Adipocyte (in vitro differentiated cells): ENCODE measurements around the gene LRRC37B.
A peak's percentile ranks its signal among the peaks of the same experiment; 100 is the strongest.
"Not testable (repeated sequence)": the region's sequence is repeated elsewhere in the genome, so short reads cannot be mapped to it uniquely, and the experiment has no call there.

ENCODE experiments used
- DNase-seq: peaks from one replicate; pipeline ENCODE4 v3.0.0-alpha.2; 2015; ENCODE audit warnings: low read depth
- H3K27me3 ChIP-seq: replicated peaks from 2 replicates; pipeline ENCODE4 v1.7.0; 2013; ENCODE audit warnings: mild to moderate bottlenecking, low read length, moderate library complexity; ENCODE audit not compliant: control insufficient read depth, insufficient read depth
- H3K36me3 ChIP-seq: 2 replicates; pipeline ENCODE4 v1.7.0; 2013; ENCODE audit warnings: low read length, mild to moderate bottlenecking, moderate library complexity; ENCODE audit not compliant: control insufficient read depth, insufficient read depth, severe bottlenecking
- H3K4me1 ChIP-seq: 2 replicates; pipeline ENCODE4 v1.7.0; 2013; ENCODE audit warnings: mild to moderate bottlenecking, low read length, moderate library complexity; ENCODE audit not compliant: control insufficient read depth, insufficient read depth
- H3K4me3 ChIP-seq: 2 replicates; pipeline ENCODE4 v1.7.0; 2013; ENCODE audit warnings: mild to moderate bottlenecking, low read length, moderate library complexity
- H3K9ac ChIP-seq: 2 replicates; pipeline ENCODE4 v1.7.0; 2013; ENCODE audit warnings: mild to moderate bottlenecking, low read length, moderate library complexity
- H3K9me3 ChIP-seq: 2 replicates; pipeline ENCODE4 v1.7.0; 2013; ENCODE audit warnings: mild to moderate bottlenecking, low read length, moderate library complexity; ENCODE audit not compliant: control insufficient read depth

Gene LRRC37B

DNA sequence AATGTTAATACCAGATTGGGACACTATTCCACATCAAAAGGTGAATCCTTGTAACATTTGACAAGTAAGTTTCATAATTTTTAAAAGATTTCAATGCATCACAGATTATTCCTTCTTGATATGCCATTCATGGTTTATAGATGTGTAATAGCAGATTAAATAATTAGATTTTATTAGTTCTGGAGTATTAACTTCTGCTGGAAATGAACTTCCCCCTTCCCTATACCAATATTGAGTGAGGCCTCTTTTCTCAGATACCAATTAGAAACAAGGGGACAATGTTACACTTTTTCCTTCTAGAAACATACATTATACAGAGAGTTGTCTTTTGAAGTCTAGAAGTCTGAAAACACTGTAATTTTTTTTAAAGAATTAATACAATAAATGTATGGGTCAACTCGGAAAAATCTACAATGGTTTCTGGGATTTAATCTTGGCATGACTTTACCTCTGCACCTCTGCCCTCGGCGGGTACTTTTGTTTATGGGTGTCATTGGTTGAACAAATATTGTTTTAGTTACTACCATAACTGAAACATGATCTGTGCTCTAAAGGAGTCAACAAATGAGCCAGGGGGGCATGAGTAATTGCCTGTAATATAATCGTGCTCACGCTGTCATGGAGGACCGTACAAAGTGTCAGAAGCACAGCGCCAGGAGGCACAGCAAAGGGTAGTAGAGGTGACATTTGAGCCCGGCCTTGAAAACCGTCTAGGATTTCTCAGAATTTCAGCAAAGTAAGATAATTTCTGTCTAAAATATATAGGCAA is 8.2 kb downstream of the LRRC37B start:
- no peak overlapping the region for H3K4me3 ChIP-seq
- no peak overlapping the region for H3K9ac ChIP-seq
- no peaks in the 10 kb centered on the region for H3K36me3 ChIP-seq
- H3K9me3 ChIP-seq: no peaks in the 10 kb centered on the region
- peak; percentile 28 for DNase-seq
- no peaks in the 10 kb centered on the region for H3K27me3 ChIP-seq
- no peaks in the 10 kb centered on the region for H3K4me1 ChIP-seq

DNA sequence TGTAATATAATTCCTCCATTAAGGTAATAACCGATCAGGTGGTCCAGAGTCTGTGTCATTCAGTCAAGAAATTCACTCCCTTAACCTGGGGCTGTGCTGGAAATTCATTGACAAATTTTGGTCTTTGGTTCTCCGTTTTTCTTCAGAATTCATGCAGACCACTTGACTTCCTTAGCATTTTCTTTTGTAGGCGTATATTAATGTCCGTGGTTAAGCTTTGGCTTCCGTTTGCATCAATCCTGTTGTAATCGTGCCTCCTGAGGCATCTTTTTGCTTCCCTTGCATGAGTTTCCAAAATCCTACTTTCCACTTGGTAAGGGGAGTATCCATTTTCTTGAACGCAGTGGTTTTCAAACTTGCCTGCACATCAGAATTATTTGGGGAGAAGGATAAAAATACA is 9.0 kb downstream of the LRRC37B start:
- no peaks in the 10 kb centered on the region for H3K9me3 ChIP-seq
- no peak for DNase-seq

DNA sequence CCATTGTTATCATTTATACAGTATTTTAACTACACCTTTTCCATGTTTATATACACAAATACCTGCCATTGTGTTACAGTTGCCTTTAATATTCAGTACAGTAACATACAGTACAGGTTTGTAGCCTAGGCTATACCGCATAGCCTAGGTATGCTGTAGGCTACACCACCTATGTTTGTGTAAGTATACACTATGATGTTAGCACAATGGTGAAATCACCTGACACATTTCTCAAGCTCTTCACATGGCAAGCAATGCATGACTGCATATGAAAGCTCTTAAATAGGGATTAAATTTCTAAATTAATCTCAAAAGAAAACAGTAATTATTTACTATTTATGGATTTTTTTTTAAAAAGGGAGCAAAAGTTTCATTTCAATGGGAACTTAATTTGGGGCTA is 12.0 kb downstream of the LRRC37B start:
- no peak overlapping the region for H3K4me3 ChIP-seq
- H3K9ac ChIP-seq: no peak overlapping the region
- H3K9me3 ChIP-seq: no peaks in the 10 kb centered on the region
- no peaks in the 10 kb centered on the region for H3K27me3 ChIP-seq
- H3K4me1 ChIP-seq: no peaks in the 10 kb centered on the region
- no peaks in the 10 kb centered on the region for H3K36me3 ChIP-seq
- no peak for DNase-seq

More for the DNA sequence above, 9.0 kb downstream of the LRRC37B start:
- H3K36me3 ChIP-seq: no peaks in the 10 kb centered on the region
- no peaks in the 10 kb centered on the region for H3K27me3 ChIP-seq
- H3K4me1 ChIP-seq: no peaks in the 10 kb centered on the region
- H3K9ac ChIP-seq: no peak overlapping the region
- H3K4me3 ChIP-seq: no peak overlapping the region

DNA sequence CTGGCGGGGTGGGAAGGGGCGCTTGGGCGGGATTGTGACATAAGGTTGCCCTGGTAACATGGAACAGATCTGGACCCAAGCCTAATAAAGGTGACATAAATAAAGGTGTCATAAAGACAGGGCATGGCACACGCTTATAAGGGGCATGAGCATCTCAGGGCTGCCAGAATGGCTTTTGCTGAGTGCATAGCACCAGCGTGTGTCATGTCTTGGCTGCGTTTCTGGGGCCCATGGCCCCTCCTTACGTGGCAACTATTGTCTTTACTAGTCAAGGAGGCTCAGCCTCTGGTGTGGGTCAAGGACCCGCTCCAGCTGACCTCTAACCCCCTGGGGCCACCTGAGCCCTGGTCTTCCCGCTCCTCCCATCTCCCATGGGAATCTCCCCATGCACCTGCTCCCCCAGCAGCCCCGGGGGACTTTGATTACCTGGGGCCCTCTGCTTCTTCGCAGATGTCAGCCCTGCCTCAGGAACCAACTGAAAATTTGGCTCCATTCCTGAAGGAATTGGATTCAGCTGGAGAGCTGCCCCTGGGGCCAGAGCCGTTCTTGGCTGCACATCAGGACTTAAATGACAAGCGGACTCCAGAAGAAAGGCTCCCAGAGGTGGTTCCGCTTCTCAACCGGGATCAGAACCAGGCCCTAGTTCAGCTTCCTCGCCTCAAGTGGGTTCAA is 13.9 kb downstream of the LRRC37B start:
- no peaks in the 10 kb centered on the region for H3K9me3 ChIP-seq
- H3K9ac ChIP-seq: no peak overlapping the region
- no peaks in the 10 kb centered on the region for H3K27me3 ChIP-seq
- no peaks in the 10 kb centered on the region for H3K36me3 ChIP-seq
- H3K4me1 ChIP-seq: no peaks in the 10 kb centered on the region
- no peak overlapping the region for H3K4me3 ChIP-seq
- DNase-seq: no peak

DNA sequence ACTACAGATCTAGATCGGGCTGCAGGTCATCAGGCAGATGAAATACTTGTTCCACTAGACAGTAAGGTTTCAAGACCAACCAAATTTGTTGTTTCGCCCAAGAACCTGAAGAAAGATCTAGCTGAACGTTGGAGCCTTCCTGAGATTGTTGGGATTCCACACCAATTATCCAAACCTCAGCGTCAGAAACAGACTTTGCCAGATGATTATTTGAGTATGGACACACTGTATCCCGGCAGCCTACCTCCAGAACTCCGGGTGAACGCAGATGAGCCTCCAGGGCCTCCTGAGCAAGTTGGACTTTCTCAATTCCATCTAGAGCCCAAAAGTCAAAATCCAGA is 14.4 kb downstream of the LRRC37B start:
- Histone ChIP-seq H3K4me3 (no peak overlapping the region), H3K27me3 (no peaks in the 10 kb centered on the region), H3K36me3 (no peaks in the 10 kb centered on the region), H3K9ac (no peak overlapping the region), H3K9me3 (no peaks in the 10 kb centered on the region), H3K4me1 (no peaks in the 10 kb centered on the region)
- DNase-seq: no peak

DNA sequence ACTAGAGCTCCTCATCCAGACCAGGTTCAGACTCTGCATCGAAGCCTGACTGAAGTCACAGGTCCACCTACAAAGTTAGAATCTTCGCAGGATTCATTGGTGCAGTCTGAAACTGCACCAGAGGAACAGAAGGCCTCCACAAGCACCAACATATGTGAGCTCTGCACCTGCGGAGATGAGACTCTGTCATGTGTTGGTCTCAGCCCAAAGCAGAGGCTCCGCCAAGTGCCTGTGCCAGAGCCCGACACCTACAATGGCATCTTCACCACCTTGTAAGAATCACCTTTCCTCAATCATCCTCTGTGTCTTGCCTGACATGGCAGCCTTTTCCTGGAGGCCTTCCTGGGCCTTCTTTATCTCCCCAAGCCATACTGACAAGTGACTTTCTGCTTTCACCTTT is 15.4 kb downstream of the LRRC37B start:
- H3K27me3 ChIP-seq, H3K36me3 ChIP-seq, H3K9ac ChIP-seq, H3K4me3 ChIP-seq, DNase-seq, H3K9me3 ChIP-seq, H3K4me1 ChIP-seq: not testable (repeated sequence)

DNA sequence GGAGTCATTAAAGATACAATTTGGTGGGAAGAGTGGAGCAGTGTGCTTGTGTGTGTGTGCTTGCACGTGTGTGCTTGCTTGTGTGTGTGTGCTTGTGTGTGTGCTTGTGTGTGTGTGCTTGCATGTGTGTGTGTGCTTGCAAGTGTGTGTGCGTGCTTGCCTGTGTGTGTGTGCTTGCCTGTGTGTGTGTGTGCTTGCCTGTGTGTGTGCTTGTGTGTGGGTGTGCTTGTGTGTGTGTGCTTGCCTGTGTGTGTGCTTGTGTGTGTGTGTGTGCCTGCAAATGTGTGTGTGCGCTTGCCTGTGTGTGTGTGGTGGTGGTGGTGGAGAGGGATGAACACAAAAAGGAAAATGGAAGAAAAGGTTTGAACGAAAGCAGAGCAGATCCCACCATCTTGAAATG is 20.1 kb downstream of the LRRC37B start:
- H3K27me3 ChIP-seq, H3K4me1 ChIP-seq, H3K36me3 ChIP-seq, H3K9me3 ChIP-seq, H3K9ac ChIP-seq, DNase-seq, H3K4me3 ChIP-seq: not testable (repeated sequence)

DNA sequence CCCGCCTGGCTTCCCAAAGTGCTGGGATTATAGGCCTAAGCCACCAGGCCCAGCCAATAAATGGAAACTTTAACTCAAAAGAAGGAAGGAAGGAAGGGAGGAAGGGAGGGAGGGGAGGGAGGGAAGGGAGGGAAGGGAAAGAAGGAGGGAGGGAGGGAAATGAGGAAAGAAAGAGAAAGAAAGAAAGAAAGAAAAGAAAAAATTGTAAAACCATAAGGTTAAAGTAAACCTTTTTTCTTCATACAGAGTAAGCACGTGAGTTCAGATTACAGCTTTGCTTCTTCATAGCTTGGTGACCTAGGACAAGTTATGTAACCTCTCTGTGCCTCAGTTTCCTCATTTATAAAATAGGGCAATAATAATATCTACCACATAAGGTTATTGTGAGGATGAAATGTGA is 26.0 kb downstream of the LRRC37B start:
- Histone ChIP-seq H3K4me1 (no peaks in the 10 kb centered on the region), H3K9me3 (no peaks in the 10 kb centered on the region), H3K9ac (no peak overlapping the region), H3K27me3 (no peaks in the 10 kb centered on the region), H3K4me3 (no peak overlapping the region), H3K36me3 (peaks cover 19% of the 10 kb centered on the region)
- DNase-seq: no peak

DNA sequence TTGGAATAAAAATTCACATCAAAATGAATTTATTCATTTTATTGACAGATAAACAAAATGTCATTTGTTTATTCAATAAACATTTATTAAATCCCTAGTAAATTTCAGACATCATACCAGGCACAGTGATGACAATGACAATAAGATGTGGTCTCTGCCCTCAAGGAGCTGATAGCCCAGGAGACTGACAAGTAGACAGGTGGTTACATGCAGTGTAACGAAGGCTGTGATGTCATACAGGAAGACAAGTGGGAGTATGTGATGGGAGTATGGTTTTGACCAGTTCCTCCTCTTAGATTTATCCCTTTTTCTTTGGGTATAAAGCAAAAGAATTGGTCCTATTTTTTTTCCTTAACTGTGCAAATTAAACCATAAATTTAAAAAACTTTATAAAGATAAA is 26.6 kb downstream of the LRRC37B start:
- H3K4me1 ChIP-seq, H3K27me3 ChIP-seq, H3K9me3 ChIP-seq, H3K9ac ChIP-seq, DNase-seq, H3K4me3 ChIP-seq: not testable (repeated sequence)
- H3K36me3 ChIP-seq: peaks cover 19% of the 10 kb centered on the region

DNA sequence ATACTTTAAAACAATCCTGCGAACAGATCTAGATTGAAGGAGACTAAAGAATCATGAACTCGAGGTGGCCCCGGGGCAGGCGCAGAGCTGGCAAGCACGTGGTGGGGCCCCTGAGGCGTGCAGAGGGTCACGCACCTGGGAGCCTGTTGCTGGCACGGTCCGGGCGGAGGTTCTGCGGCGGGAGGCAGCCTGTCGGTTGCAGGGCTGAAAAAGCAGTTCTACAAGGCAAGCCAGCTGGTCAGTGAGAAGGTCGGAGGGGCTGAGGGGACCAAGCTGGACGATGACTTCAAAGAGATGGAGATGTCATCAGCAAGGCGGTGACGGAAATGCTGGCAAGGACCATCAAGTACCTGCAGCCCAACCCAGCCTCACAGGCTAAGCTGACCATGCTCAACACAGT is 33.1 kb downstream of the LRRC37B start:
- not testable (repeated sequence) for H3K4me1 ChIP-seq, H3K27me3 ChIP-seq, DNase-seq, H3K9ac ChIP-seq, H3K9me3 ChIP-seq, H3K4me3 ChIP-seq
- H3K36me3 ChIP-seq: peaks cover 16% of the 10 kb centered on the region

DNA sequence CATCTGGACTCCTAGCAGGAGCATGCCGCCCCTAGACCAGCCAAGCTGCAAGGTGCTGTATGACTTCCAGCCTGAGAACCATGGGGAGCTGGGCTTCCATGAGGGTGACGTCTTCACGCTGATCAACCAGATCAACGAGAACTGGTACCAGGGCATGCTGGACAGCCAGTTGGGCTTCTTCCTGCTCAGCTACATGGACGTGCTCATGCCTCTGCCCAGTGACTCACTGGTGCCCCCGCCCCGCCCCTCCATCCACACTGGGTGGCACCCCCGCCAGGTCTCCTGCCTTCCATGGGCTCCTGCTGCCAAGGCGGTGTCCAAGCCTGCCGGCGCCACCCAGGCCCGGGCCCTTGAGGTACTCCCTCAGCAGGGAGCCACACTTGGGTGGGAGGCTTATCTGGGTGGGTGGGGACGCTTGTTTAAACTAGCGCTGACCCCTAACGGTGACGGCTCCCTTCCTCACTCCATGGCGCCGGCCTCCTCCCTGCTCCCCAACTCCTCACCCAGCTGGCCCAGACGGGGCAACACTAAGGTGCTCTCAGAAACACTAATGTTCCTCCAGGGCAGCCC is 34.2 kb downstream of the LRRC37B start:
- not testable (repeated sequence) for H3K27me3 ChIP-seq, H3K9me3 ChIP-seq, H3K36me3 ChIP-seq, H3K4me1 ChIP-seq, H3K9ac ChIP-seq, DNase-seq, H3K4me3 ChIP-seq
